GM19025 (cell line): Measurements from ENCODE around the gene ART5.

Source experiments
- ATAC-seq: cut with Tn5 transposase; IDR thresholded peaks from one replicate; pipeline ENCODE4 v1.9.1; 2021; ENCODE audit warnings: mild to moderate bottlenecking, low read depth, moderate library complexity; ENCODE audit not compliant: unreplicated experiment

Gene ART5

GRCh38 chr11:3641701-3642070 lies at the start of gene ART5:
Gene ART5 (minus strand): TSS chr11:3641992. CDS start chr11:3641862, 130 bp downstream.
- ATAC-seq, result no peak

GRCh38 chr11:3686751-3687150 lies 45.0 kb upstream of the ART5 start:
- no peak for ATAC-seq

- ATAC-seq, result no peak
These were observed 44.1 kb upstream of the ART5 start for GRCh38 chr11:3685923-3686322.

- ATAC-seq, result no peak
These were observed 43.0 kb upstream of the ART5 start for GRCh38 chr11:3684819-3685172.

- no peak for ATAC-seq
These were observed 42.5 kb upstream of the ART5 start for GRCh38 chr11:3684129-3684818.

- no peak for ATAC-seq
These were observed 41.2 kb upstream of the ART5 start for GRCh38 chr11:3683039-3683438.

GRCh38 chr11:3679077-3679476 lies 37.3 kb upstream of the ART5 start:
- no peak for ATAC-seq

GRCh38 chr11:3675971-3676370 lies 34.2 kb upstream of the ART5 start:
- ATAC-seq, result no peak

GRCh38 chr11:3674189-3674588 lies 32.4 kb upstream of the ART5 start:
- no peak for ATAC-seq

GRCh38 chr11:3671334-3672254 lies 29.8 kb upstream of the ART5 start, which contains the start of gene CHRNA10:
Gene CHRNA10 (minus strand): TSS chr11:3671384. CDS start chr11:3671312, 72 bp downstream.
- ATAC-seq, result no peak

GRCh38 chr11:3669742-3670183 lies 28.0 kb upstream of the ART5 start:
- no peak for ATAC-seq

GRCh38 chr11:3669128-3669527 lies 27.3 kb upstream of the ART5 start:
- no peak for ATAC-seq

- no peak for ATAC-seq
These were observed 25.6 kb upstream of the ART5 start for GRCh38 chr11:3667149-3668035.

- ATAC-seq, result no peak
These were observed 24.3 kb upstream of the ART5 start for GRCh38 chr11:3666023-3666530.

GRCh38 chr11:3665336-3666022 lies 23.7 kb upstream of the ART5 start:
- no peak for ATAC-seq

- ATAC-seq, result no peak
These were observed 22.3 kb upstream of the ART5 start for GRCh38 chr11:3664032-3664630.

GRCh38 chr11:3662856-3663255 lies 21.1 kb upstream of the ART5 start:
- no peak for ATAC-seq

- no peak for ATAC-seq
These were observed 19.2 kb upstream of the ART5 start for GRCh38 chr11:3660960-3661359.
